Stimulated activated CD4-positive, alpha-beta T cell treated with anti-CD3 and anti-CD28 coated beads, Interleukin-1b, Interleukin-23, amount 100 ng/mL, for 4 hours (primary cell): Measurements from ENCODE around the gene A4GALT.

Experiments
- DNase-seq, 2 donors: peaks; one replicate each; pipeline ENCODE4 v3.0.0-alpha.2; 2020; ENCODE audit warnings: low read depth in 2 of 2

Gene A4GALT

GRCh38 chr22:42701694-42702093 is 19.0 kb downstream of the A4GALT start:
- no peak for DNase-seq

GRCh38 chr22:42700901-42701300 is 19.8 kb downstream of the A4GALT start:
- DNase-seq = no peak

GRCh38 chr22:42700355-42700754 is 20.3 kb downstream of the A4GALT start:
- no peak for DNase-seq

- no peak for DNase-seq
Measured at GRCh38 chr22:42699976-42700352, 20.7 kb downstream of the A4GALT start.

GRCh38 chr22:42699281-42699975 is 21.2 kb downstream of the A4GALT start:
- DNase-seq = no peak

- DNase-seq = no peak
Measured at GRCh38 chr22:42697542-42698013, 23.1 kb downstream of the A4GALT start.

GRCh38 chr22:42696331-42696967 is 24.2 kb downstream of the A4GALT start:
- DNase-seq = no peak

- DNase-seq = no peak
Measured at GRCh38 chr22:42695294-42695693, 25.4 kb downstream of the A4GALT start.

- no peak for DNase-seq
Measured at GRCh38 chr22:42693763-42694683, 26.6 kb downstream of the A4GALT start.

GRCh38 chr22:42693055-42693762 is 27.5 kb downstream of the A4GALT start:
- DNase-seq = no peak

- no peak for DNase-seq
Measured at GRCh38 chr22:42692239-42693054, 28.2 kb downstream of the A4GALT start.

GRCh38 chr22:42691440-42691839 is 29.2 kb downstream of the A4GALT start:
- no peak for DNase-seq

GRCh38 chr22:42688241-42689211 is 32.1 kb downstream of the A4GALT start:
- DNase-seq = no peak

GRCh38 chr22:42686756-42687491 is 33.7 kb downstream of the A4GALT start:
- DNase-seq = no peak

GRCh38 chr22:42685941-42686653 is 34.6 kb downstream of the A4GALT start:
- no peak for DNase-seq

GRCh38 chr22:42684462-42685195 is 36.0 kb downstream of the A4GALT start:
- DNase-seq = no peak

GRCh38 chr22:42683578-42684283 is 36.9 kb downstream of the A4GALT start:
- DNase-seq = no peak
